Smooth muscle cell (in vitro differentiated cells): ENCODE data around the gene FAM149A. TPM values are rescaled to one million over a fixed set of nuclear protein-coding genes. Genes with fewer than 3 reads are reported as not detected.

Experiments
- DNase-seq: peaks from one replicate; lab custom pipeline; 2025; ENCODE audit not compliant: unreplicated experiment; lab: John Stamatoyannopoulos, UW
- H2AFZ ChIP-seq: fragments of 200-600 bp; sonication (generic); 2 replicates; pipeline ENCODE4 v1.6.0; 2016; ENCODE audit warnings: antibody characterized with exemption, low read depth, mild to moderate bottlenecking
- H3F3A ChIP-seq: fragments of 200-600 bp; sonication (generic); 2 replicates; pipeline ENCODE4 v1.6.0; 2017; ENCODE audit warnings: antibody characterized with exemption, low read depth
- H3K27ac ChIP-seq: fragments of 200-600 bp; sonication (generic); 2 replicates; pipeline ENCODE4 v1.5.1; 2016; ENCODE audit warnings: low read depth, mild to moderate bottlenecking
- H3K27me3 ChIP-seq: fragments of 200-600 bp; sonication (generic); 2 replicates; pipeline ENCODE4 v1.6.1; 2016; ENCODE audit warnings: low read depth, mild to moderate bottlenecking
- H3K36me3 ChIP-seq: fragments of 200-600 bp; sonication (generic); 2 replicates; pipeline ENCODE4 v1.5.1; 2016; ENCODE audit warnings: low read depth
- H3K4me1 ChIP-seq: fragments of 200-600 bp; sonication (generic); 2 replicates; pipeline ENCODE4 v1.5.1; 2016; ENCODE audit warnings: low read depth
- H3K4me2 ChIP-seq: fragments of 200-600 bp; sonication (generic); 2 replicates; pipeline ENCODE4 v1.6.0; 2016; ENCODE audit warnings: mild to moderate bottlenecking
- H3K4me3 ChIP-seq: fragments of 200-600 bp; sonication (generic); 2 replicates; pipeline ENCODE4 v1.5.1; 2016; ENCODE audit warnings: mild to moderate bottlenecking
- H3K79me2 ChIP-seq: fragments of 200-600 bp; sonication (generic); 2 replicates; pipeline ENCODE4 v1.6.0; 2016; ENCODE audit warnings: low read depth, mild to moderate bottlenecking
- H3K9ac ChIP-seq: fragments of 200-600 bp; sonication (generic); 2 replicates; pipeline ENCODE4 v1.6.0; 2016; ENCODE audit warnings: low read depth
- H3K9me3 ChIP-seq: fragments of 200-600 bp; sonication (generic); replicated peaks from 2 replicates; pipeline ENCODE4 v1.5.1; 2016; ENCODE audit warnings: low read depth
- H4K20me1 ChIP-seq: fragments of 200-600 bp; sonication (generic); 2 replicates; pipeline ENCODE4 v1.6.0; 2016; ENCODE audit warnings: low read depth
- WGBS: methylation state at CpG from one replicate; pipeline ENCODE4 v1.1.7; 2016; ENCODE audit warnings: low lambda C conversion rate; 5-methylcytosine and 5-hydroxymethylcytosine counted together
- polyA plus RNA-seq: library from polyadenylated mRNA; unstranded; fragments of >200 nt; fragmentation: Nextera tagmentation; extraction: Ambion mirVana; gene quantifications from 2 replicates; pipeline ENCODE4 v1.2.1, GENCODE V29; 2016
- total RNA-seq: library from RNA; depleted of rRNA; stranded (reverse); fragments of >200 nt; gene quantifications from 2 replicates; pipeline ENCODE4 v1.2.3, GENCODE V29; 2014
- TF ChIP-seq, protein P1 (sequence below): fragments of 200-600 bp; sonication (generic); IDR thresholded peaks from 2 replicates; pipeline ENCODE4 v1.5.1; 2017; ENCODE audit warnings: borderline replicate concordance, mild to moderate bottlenecking, antibody characterized with exemption; ENCODE audit not compliant: insufficient read depth, poor library complexity, severe bottlenecking

The FAM149A gene
- total and polyA plus RNA-seq, 2 experiments from 2014 or later = 0.55 to 5.8 TPM

- 95% methylated on average over 5 of the region's 5 CpGs for WGBS
- TF ChIP-seq, protein P1, sequence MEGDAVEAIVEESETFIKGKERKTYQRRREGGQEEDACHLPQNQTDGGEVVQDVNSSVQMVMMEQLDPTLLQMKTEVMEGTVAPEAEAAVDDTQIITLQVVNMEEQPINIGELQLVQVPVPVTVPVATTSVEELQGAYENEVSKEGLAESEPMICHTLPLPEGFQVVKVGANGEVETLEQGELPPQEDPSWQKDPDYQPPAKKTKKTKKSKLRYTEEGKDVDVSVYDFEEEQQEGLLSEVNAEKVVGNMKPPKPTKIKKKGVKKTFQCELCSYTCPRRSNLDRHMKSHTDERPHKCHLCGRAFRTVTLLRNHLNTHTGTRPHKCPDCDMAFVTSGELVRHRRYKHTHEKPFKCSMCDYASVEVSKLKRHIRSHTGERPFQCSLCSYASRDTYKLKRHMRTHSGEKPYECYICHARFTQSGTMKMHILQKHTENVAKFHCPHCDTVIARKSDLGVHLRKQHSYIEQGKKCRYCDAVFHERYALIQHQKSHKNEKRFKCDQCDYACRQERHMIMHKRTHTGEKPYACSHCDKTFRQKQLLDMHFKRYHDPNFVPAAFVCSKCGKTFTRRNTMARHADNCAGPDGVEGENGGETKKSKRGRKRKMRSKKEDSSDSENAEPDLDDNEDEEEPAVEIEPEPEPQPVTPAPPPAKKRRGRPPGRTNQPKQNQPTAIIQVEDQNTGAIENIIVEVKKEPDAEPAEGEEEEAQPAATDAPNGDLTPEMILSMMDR = no peak
- H3K4me1 ChIP-seq = peaks cover 11% of the 10 kb centered on the region
- H3K36me3 ChIP-seq = no peaks in the 10 kb centered on the region
- no peak for DNase-seq
- no peaks in the 10 kb centered on the region for H3K27me3 ChIP-seq
- no peak overlapping the region for H3K27ac ChIP-seq
- no peak overlapping the region for H3K4me2 ChIP-seq
- no peak overlapping the region for H2AFZ ChIP-seq
- no peaks in the 10 kb centered on the region for H3K79me2 ChIP-seq
- H3F3A ChIP-seq = peaks cover 11% of the 10 kb centered on the region
- no peak overlapping the region for H3K4me3 ChIP-seq
- no peaks in the 10 kb centered on the region for H4K20me1 ChIP-seq
- H3K9me3 ChIP-seq = no peaks in the 10 kb centered on the region
- no peak overlapping the region for H3K9ac ChIP-seq
Measured at GRCh38 chr4:186193851-186194250, 89.3 kb downstream of the FAM149A start.

DNA sequence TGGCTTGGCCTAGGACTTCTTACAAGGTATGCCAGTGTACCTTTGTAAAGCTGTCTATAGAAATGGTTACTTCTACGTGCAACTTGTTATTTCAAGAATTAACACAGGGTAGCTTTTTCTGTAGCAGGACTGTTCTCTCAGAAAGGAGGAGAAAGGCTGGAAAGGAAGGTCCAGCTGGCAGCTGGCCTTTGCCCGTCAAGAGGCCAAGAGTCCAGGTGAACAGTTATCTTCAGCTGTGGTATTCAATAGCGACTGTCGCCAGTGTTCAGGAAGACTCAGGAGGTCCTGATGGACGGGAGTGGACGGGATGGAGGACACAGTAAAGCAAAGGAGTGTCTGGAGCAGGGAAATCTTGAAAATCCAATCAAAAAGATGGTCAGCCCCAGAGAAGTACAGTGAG, 91.6 kb downstream of the FAM149A start:
- no peak for DNase-seq
- peaks cover 3% of the 10 kb centered on the region for H3F3A ChIP-seq
- no peak overlapping the region for H3K9ac ChIP-seq

GRCh38 chr4:186200516-186200915, 96.0 kb downstream of the FAM149A start:
- no peaks in the 10 kb centered on the region for H3K4me1 ChIP-seq
- no peak overlapping the region for H3K4me2 ChIP-seq
- whole genome bisulfite sequencing = 82% methylated on average over 6 of the region's 6 CpGs
- H3K79me2 ChIP-seq = no peaks in the 10 kb centered on the region
- H3K27ac ChIP-seq = no peak overlapping the region
- H3K27me3 ChIP-seq = no peaks in the 10 kb centered on the region
- H3F3A ChIP-seq = no peaks in the 10 kb centered on the region
- no peak overlapping the region for H3K9ac ChIP-seq
- DNase-seq = no peak
- TF ChIP-seq, protein P1 = no peak
- H2AFZ ChIP-seq = no peak overlapping the region
- no peak overlapping the region for H3K4me3 ChIP-seq
- H3K9me3 ChIP-seq = no peaks in the 10 kb centered on the region
- H3K36me3 ChIP-seq = no peaks in the 10 kb centered on the region
- no peaks in the 10 kb centered on the region for H4K20me1 ChIP-seq

More for the DNA sequence above, 91.6 kb downstream of the FAM149A start:
- H2AFZ ChIP-seq = no peak overlapping the region
- H3K79me2 ChIP-seq = no peaks in the 10 kb centered on the region
- H4K20me1 ChIP-seq = no peaks in the 10 kb centered on the region
- H3K27ac ChIP-seq = no peak overlapping the region
- no peak overlapping the region for H3K4me3 ChIP-seq
- H3K4me2 ChIP-seq = no peak overlapping the region
- H3K36me3 ChIP-seq = no peaks in the 10 kb centered on the region
- no peaks in the 10 kb centered on the region for H3K27me3 ChIP-seq
- TF ChIP-seq, protein P1 = no peak
- H3K4me1 ChIP-seq = no peaks in the 10 kb centered on the region
- no peaks in the 10 kb centered on the region for H3K9me3 ChIP-seq
- 97% methylated on average over 6 of the region's 6 CpGs for WGBS

DNA sequence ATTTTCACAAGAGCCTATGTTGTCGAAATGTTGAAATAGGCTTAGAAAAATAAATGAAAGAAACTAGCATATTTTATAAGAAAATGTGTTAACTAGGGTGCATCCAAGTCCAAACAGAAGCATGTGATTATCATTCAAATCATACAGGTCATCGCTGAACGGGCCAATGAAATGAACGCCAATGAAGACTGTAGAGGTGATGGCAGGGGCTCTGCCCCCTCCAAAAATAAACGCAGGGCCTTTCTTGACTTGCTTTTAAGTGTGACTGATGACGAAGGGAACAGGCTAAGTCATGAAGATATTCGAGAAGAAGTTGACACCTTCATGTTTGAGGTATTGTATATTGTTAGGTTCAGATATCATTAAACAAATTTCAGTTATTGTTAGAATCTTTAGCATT, 96.5 kb downstream of the FAM149A start:
- Histone ChIP-seq H3K9ac (no peak overlapping the region), H3K79me2 (no peaks in the 10 kb centered on the region), H2AFZ (no peak overlapping the region), H3K27ac (no peak overlapping the region), H3K4me1 (no peaks in the 10 kb centered on the region), H4K20me1 (no peaks in the 10 kb centered on the region), H3K9me3 (no peaks in the 10 kb centered on the region), H3F3A (no peaks in the 10 kb centered on the region), H3K27me3 (no peaks in the 10 kb centered on the region), H3K36me3 (no peaks in the 10 kb centered on the region), H3K4me3 (no peak overlapping the region), H3K4me2 (no peak overlapping the region)
- 89% methylated on average over 7 of the region's 7 CpGs for WGBS
- DNase-seq = no peak
- TF ChIP-seq, protein P1 = no peak
